Mesenchymal stem cell (in vitro differentiated cells and primary cell): Measurements from ENCODE around the gene ACAP3.

Experiments
- DNase-seq: peaks from one replicate; pipeline ENCODE4 v3.0.0-alpha.2; 2013
- H2AFZ ChIP-seq: one replicate; pipeline ENCODE4 v1.6.1; 2013; ENCODE audit warnings: low read depth, mild to moderate bottlenecking, control low read depth, inconsistent platforms, low read length, moderate library complexity
- H2AK5ac ChIP-seq: 2 replicates; pipeline ENCODE4 v1.6.1; 2013; ENCODE audit warnings: low read length, moderate library complexity, mild to moderate bottlenecking, inconsistent platforms; ENCODE audit not compliant: severe bottlenecking
- H2BK120ac ChIP-seq: one replicate; pipeline ENCODE4 v1.6.1; 2013; ENCODE audit warnings: low read depth, mild to moderate bottlenecking, inconsistent platforms, low read length, moderate library complexity
- H2BK12ac ChIP-seq, 2 experiments: one replicate each; pipeline ENCODE4 v1.6.1; 2013; ENCODE audit warnings: inconsistent platforms in 2 of 2, low read length in 2 of 2, mild to moderate bottlenecking in 2 of 2, moderate library complexity in 2 of 2, control low read depth in 1 of 2
- H2BK15ac ChIP-seq: one replicate; pipeline ENCODE4 v1.6.1; 2013; ENCODE audit warnings: mild to moderate bottlenecking, low read depth, inconsistent platforms; ENCODE audit not compliant: poor library complexity, severe bottlenecking
- H2BK5ac ChIP-seq: 2 replicates; pipeline ENCODE4 v1.6.1; 2013; ENCODE audit warnings: low read depth, mild to moderate bottlenecking, low read length, control low read depth, inconsistent platforms; ENCODE audit not compliant: poor library complexity, severe bottlenecking
- H3K14ac ChIP-seq, 2 experiments: one replicate each; pipeline ENCODE4 v1.6.1; 2013; ENCODE audit warnings: inconsistent platforms in 2 of 2, low read length in 2 of 2, control low read depth in 1 of 2, mild to moderate bottlenecking in 1 of 2, moderate library complexity in 1 of 2
- H3K18ac ChIP-seq, 2 experiments: one replicate each; pipeline ENCODE4 v1.6.1; 2013; ENCODE audit warnings: inconsistent platforms in 2 of 2, low read length in 2 of 2, control low read depth in 1 of 2, low read depth in 1 of 2, mild to moderate bottlenecking in 1 of 2
- H3K23ac ChIP-seq, 2 experiments: one replicate each; pipeline ENCODE4 v1.6.1; 2013; ENCODE audit warnings: inconsistent platforms in 2 of 2, low read length in 2 of 2, mild to moderate bottlenecking in 2 of 2, moderate library complexity in 2 of 2, control low read depth in 1 of 2
- H3K27ac ChIP-seq: 2 replicates; pipeline ENCODE4 v1.5.1; 2013; ENCODE audit warnings: mild to moderate bottlenecking, moderate library complexity, low read length, control low read depth, inconsistent platforms; ENCODE audit not compliant: poor library complexity, severe bottlenecking
- H3K27me3 ChIP-seq, 2 experiments: 2 replicates each; pipeline versions ENCODE4 v1.6.1 to v1.7.0; 2013; ENCODE audit warnings: low read length in 2 of 2, mild to moderate bottlenecking in 2 of 2, moderate library complexity in 2 of 2, control low read depth in 1 of 2, inconsistent platforms in 1 of 2; ENCODE audit not compliant: control insufficient read depth in 1 of 2, insufficient read depth in 1 of 2
- H3K36me3 ChIP-seq, 2 experiments: 2 replicates each; pipeline versions ENCODE4 v1.6.1 to v1.7.0; 2013; ENCODE audit warnings: low read length in 2 of 2, control low read depth in 1 of 2, inconsistent platforms in 1 of 2, low read depth in 1 of 2, mild to moderate bottlenecking in 1 of 2; ENCODE audit not compliant: insufficient read depth in 2 of 2, control insufficient read depth in 1 of 2
- H3K4ac ChIP-seq, 2 experiments: one replicate each; pipeline ENCODE4 v1.6.1; 2013; ENCODE audit warnings: inconsistent platforms in 2 of 2, low read length in 2 of 2, mild to moderate bottlenecking in 2 of 2, moderate library complexity in 2 of 2, control low read depth in 1 of 2, low read depth in 1 of 2
- H3K4me1 ChIP-seq: 2 replicates; pipeline ENCODE4 v1.6.1; 2013; ENCODE audit warnings: low read depth, low read length, control low read depth; ENCODE audit not compliant: control insufficient read depth, insufficient read depth
- H3K4me2 ChIP-seq: 2 replicates; pipeline ENCODE4 v1.6.1; 2013; ENCODE audit warnings: low read length, mild to moderate bottlenecking, inconsistent platforms; ENCODE audit not compliant: poor library complexity, severe bottlenecking
- H3K4me3 ChIP-seq, 2 experiments: 2 replicates each; pipeline versions ENCODE4 v1.5.1 to v1.7.0; 2013; ENCODE audit warnings: low read length in 2 of 2, mild to moderate bottlenecking in 2 of 2, control low read depth in 1 of 2, low read depth in 1 of 2; ENCODE audit not compliant: insufficient read depth in 1 of 2
- H3K79me1 ChIP-seq: replicated peaks from 2 replicates; pipeline ENCODE4 v1.6.1; 2013; ENCODE audit warnings: mild to moderate bottlenecking, control low read depth, low read length, inconsistent platforms; ENCODE audit not compliant: poor library complexity, severe bottlenecking
- H3K9ac ChIP-seq: 2 replicates; pipeline ENCODE4 v1.7.0; 2013; ENCODE audit warnings: mild to moderate bottlenecking, low read length, moderate library complexity
- H3K9me3 ChIP-seq: 2 replicates; pipeline ENCODE4 v1.7.0; 2013; ENCODE audit warnings: mild to moderate bottlenecking, low read length; ENCODE audit not compliant: control insufficient read depth
- H4K8ac ChIP-seq: one replicate; pipeline ENCODE4 v1.6.1; 2013; ENCODE audit warnings: inconsistent platforms, mild to moderate bottlenecking, low read length, moderate library complexity
- H4K91ac ChIP-seq: one replicate; pipeline ENCODE4 v1.6.1; 2013; ENCODE audit warnings: mild to moderate bottlenecking, low read length, inconsistent platforms
- WGBS: methylation state at CpG from one replicate; pipeline ENCODE4 v1.1.7; 2013; ENCODE audit warnings: mixed read lengths; 5-methylcytosine and 5-hydroxymethylcytosine counted together

ACAP3 gene

DNA sequence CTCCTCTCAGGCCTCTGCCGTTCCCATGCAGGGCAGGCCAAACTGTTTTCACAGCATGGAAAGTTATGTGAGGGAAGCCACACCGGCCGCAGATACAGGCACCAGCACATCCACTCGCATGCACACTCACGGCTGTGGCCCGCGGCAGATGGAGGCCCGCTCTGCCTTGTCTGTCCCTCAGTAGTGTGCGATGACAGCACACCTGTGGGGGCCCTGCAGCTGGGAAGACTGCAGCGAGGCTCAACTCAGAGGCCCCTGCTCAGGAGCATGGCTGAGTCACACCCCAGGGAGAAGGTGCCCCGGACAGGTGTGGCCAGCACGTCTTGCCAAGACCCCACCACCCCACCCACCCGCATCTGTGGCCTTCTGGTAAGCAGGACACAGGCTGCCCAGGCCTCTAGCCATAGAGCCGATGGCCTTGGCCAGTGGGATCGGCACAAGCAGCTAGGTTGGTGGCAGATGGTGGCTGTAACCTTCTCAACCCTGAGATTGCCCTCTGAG is 32.7 kb downstream of the ACAP3 start:
- DNase-seq = no peak
- Histone ChIP-seq H2BK120ac (no peak overlapping the region), H3K23ac (no peak overlapping the region), H4K91ac (peak overlapping the region; percentile 34), H2BK15ac (no peak overlapping the region), H3K4me3 (peak overlapping the region in 1 of 2 experiments; percentile 87), H3K27me3 (no peaks in the 10 kb centered on the region), H2AFZ (no peak overlapping the region), H4K8ac (peak overlapping the region; percentile 45), H2BK5ac (no peak overlapping the region), H3K4me1 (peaks cover 48% of the 10 kb centered on the region), H2AK5ac (peak overlapping the region; percentile 1), H3K36me3 (peaks cover 3 to 18% of the 10 kb centered on the region in 2 experiments), H3K4me2 (no peak overlapping the region), H3K27ac (no peak overlapping the region), H3K14ac (no peak overlapping the region), H3K18ac (peak overlapping the region in 1 of 2 experiments; percentile 96), H3K9ac (peak overlapping the region; percentile 73), H3K9me3 (no peaks in the 10 kb centered on the region), H3K79me1 (peaks cover 12% of the 10 kb centered on the region), H2BK12ac (peak overlapping the region in 1 of 2 experiments; percentile 27), H3K4ac (peak overlapping the region in 1 of 2 experiments; percentile 20)
- 96% methylated on average over 14 of the region's 15 CpGs for WGBS

DNA sequence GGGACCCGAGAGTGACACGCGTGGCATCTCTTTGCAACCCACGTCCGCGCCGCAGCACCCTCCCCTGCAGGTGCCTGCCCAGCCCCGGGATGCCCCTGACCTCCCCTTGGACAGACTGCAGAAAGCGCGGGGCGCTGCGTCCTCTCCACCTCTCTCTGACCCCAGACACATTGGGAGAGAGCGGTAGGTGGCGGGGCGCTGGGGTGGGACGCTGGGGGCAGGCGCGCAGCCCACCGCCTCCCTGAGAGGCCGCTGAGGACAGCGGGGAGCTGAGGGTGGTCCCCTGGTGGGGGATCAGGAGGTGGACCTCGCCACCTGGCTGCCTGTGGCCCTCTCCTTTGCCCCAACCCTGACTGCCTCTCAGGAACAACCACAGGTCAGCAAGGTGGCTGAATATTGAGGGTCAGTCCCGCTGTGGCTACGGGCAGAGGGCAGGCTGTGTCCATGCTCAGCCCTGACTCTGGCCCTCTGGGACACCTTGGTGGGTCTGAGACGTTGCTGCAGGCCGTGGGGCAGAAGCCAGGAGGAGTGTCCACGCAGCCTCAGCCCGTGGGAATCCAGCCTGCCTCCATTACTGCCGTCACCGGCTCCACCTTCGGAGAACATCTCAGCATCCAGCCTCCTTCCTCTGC is 33.3 kb downstream of the ACAP3 start:
- WGBS = 38% methylated on average over 22 of the region's 31 CpGs
- Histone ChIP-seq H3K27me3 (no peaks in the 10 kb centered on the region), H3K23ac (peak overlapping the region in 1 of 2 experiments; percentile 54), H3K4me2 (peak overlapping the region; percentile 89), H2AK5ac (peak overlapping the region; percentile 1), H2BK120ac (no peak overlapping the region), H3K4me1 (peaks cover 50% of the 10 kb centered on the region), H3K4ac (peak overlapping the region; percentile 20 to 22), H3K36me3 (peaks cover 3 to 18% of the 10 kb centered on the region in 2 experiments), H3K18ac (peak overlapping the region; percentile 88 to 96), H3K14ac (peak overlapping the region in 1 of 2 experiments; percentile 97), H2BK12ac (peak overlapping the region in 1 of 2 experiments; percentile 54), H2AFZ (peak overlapping the region; percentile 91), H3K79me1 (peaks cover 12% of the 10 kb centered on the region), H3K27ac (no peak overlapping the region), H4K8ac (peak overlapping the region; percentile 45), H3K9ac (peak overlapping the region; percentile 73), H2BK15ac (no peak overlapping the region), H3K4me3 (peak overlapping the region; percentile 71 to 87), H2BK5ac (no peak overlapping the region), H4K91ac (peak overlapping the region; percentile 34), H3K9me3 (no peaks in the 10 kb centered on the region)
- DNase-seq = no peak

DNA sequence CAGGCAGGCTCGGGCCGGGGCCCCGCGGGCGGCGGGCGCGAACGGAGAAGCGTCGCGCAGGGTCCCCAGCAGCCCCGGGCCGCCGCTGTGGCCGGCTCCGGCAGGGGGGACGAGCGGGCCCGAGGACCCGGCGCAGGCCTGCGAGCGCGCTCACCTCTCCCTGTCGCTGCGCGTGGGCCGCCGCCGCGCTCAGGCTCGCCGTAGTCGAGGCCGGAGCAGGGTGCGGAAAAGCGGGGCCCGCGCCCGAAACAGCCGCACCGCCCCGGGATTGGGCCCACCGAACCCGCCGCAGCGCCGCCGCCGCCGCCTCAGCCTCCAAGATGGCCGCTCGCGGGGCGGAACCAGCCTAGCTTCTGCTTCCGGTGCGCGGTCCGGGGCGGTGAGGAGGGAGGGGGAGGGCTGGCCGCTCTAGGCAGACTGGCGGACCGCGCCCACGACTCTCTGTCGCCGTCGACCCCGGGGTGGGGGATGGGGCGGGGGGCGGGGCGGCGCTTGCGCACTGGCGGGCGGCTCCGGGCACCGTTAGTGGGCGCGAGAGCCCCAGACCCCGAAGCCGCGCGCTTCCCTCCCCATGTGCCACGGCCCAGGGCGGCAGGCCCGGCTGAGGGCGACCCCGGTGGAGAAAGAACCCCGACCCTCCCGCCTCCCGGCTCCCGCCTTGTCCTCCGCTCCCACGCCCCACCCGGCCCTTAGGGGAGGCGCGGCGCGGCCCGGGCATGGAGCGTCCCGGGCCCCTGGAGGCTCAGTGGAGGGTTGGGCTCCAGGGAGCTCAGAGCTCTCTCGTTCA is 34.0 kb downstream of the ACAP3 start, which contains the start of gene UBE2J2:
Gene UBE2J2, minus strand, starts transcription at position 343 of the 787 bp plus-strand sequence. CDS start 5,862 bp downstream, outside the sequence.
- peak within 1 kb of the TSS; percentile 91 for H2AFZ ChIP-seq
- no peak within 1 kb of the TSS for H2BK120ac ChIP-seq
- H3K4me2 ChIP-seq = peak within 1 kb of the TSS; percentile 89
- H3K79me1 ChIP-seq = peaks cover 12% of the 10 kb centered on the region
- H3K27me3 ChIP-seq = no peaks in the 10 kb centered on the region
- H3K4ac ChIP-seq = peak within 1 kb of the TSS; percentile 81 to 90
- H2AK5ac ChIP-seq = peak within 1 kb of the TSS; percentile 1
- H3K23ac ChIP-seq = peak within 1 kb of the TSS in 1 of 2 experiments; percentile 91
- peak within 1 kb of the TSS; percentile 87 for H4K8ac ChIP-seq
- H3K36me3 ChIP-seq = peaks cover 3 to 18% of the 10 kb centered on the region in 2 experiments
- peak within 1 kb of the TSS; percentile 93 to 97 for H3K14ac ChIP-seq
- H3K27ac ChIP-seq = peak within 1 kb of the TSS; percentile 2
- peak within 1 kb of the TSS; percentile 95 to 96 for H3K18ac ChIP-seq
- peak within 1 kb of the TSS; percentile 97 to 99 for H3K4me3 ChIP-seq
- WGBS = 0% methylated on average over 43 of the region's 105 CpGs
- H4K91ac ChIP-seq = peak within 1 kb of the TSS; percentile 92
- peak within 1 kb of the TSS in 1 of 2 experiments; percentile 54 for H2BK12ac ChIP-seq
- DNase-seq = peak; percentile 89
- peak within 1 kb of the TSS; percentile 85 for H2BK5ac ChIP-seq
- H3K4me1 ChIP-seq = peaks cover 50% of the 10 kb centered on the region
- H3K9me3 ChIP-seq = no peaks in the 10 kb centered on the region
- peak within 1 kb of the TSS; percentile 95 for H3K9ac ChIP-seq
- peak within 1 kb of the TSS; percentile 44 for H2BK15ac ChIP-seq

DNA sequence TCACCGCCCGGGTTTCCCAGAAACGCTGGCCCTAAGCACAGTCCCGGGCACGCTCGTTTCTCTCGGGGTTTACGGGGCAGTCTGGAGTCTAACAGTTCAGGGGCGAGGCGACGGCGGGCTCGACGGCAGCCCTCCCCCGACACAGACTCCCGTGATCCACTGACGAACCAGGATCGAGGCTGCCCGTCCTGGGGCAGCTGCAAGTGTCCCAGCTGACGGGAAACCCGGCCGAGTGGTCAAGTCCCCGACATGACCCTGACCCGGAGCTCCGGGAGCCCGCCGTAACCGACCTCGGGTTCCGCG is 34.6 kb downstream of the ACAP3 start:
- peak overlapping the region; percentile 6 for H2BK15ac ChIP-seq
- under 1% methylated on average over 26 of the region's 31 CpGs for WGBS
- H2AFZ ChIP-seq = peak overlapping the region; percentile 68

More for the DNA sequence above, 34.6 kb downstream of the ACAP3 start:
- Histone ChIP-seq H3K4ac (peak overlapping the region; percentile 81 to 90), H3K14ac (peak overlapping the region; percentile 53 to 93), H2BK12ac (peak overlapping the region in 1 of 2 experiments; percentile 47), H3K9ac (peak overlapping the region; percentile 95), H3K18ac (peak overlapping the region; percentile 94 to 95), H3K23ac (peak overlapping the region in 1 of 2 experiments; percentile 85), H3K9me3 (no peaks in the 10 kb centered on the region), H4K91ac (peak overlapping the region; percentile 92), H2BK5ac (peak overlapping the region; percentile 85), H4K8ac (no peak overlapping the region), H3K4me2 (peak overlapping the region; percentile 89), H2BK120ac (no peak overlapping the region), H3K27me3 (no peaks in the 10 kb centered on the region), H3K4me3 (peak overlapping the region; percentile 97 to 99), H3K36me3 (peaks cover 8 to 23% of the 10 kb centered on the region in 2 experiments), H3K4me1 (peaks cover 55% of the 10 kb centered on the region), H2AK5ac (no peak overlapping the region), H3K27ac (peak overlapping the region; percentile 2), H3K79me1 (peaks cover 12% of the 10 kb centered on the region)
- no peak for DNase-seq
